A549 (cell line): Measurements from ENCODE around the gene EIF3A.

Source experiments
- JUN ChIP-seq, 2 experiments: fragments of >200 bp; sonication (Bioruptor Twin); formaldehyde crosslinking; IDR thresholded peaks; 2 replicates in 1 of 2; 3 replicates in 1 of 2; pipeline ENCODE4 v1.6.1; 2016 to 2017
- PHF8 ChIP-seq: fragments of 200-600 bp; sonication (generic); IDR thresholded peaks from 2 replicates; pipeline ENCODE4 v1.6.1; 2016; ENCODE audit warnings: low read depth, mild to moderate bottlenecking, antibody characterized with exemption, moderate library complexity, borderline replicate concordance
- POLR2A ChIP-seq: IDR thresholded peaks from 2 replicates; pipeline ENCODE4 v1.6.1; 2012; ENCODE audit warnings: mild to moderate bottlenecking, low read length
- TF ChIP-seq, protein P1 (sequence below): fragments of >200 bp; sonication (Bioruptor Twin); formaldehyde crosslinking; IDR thresholded peaks from 3 replicates; pipeline ENCODE4 v1.5.1; 2016
- TF ChIP-seq, protein P2 (sequence below): fragments of >200 bp; sonication (Bioruptor Twin); formaldehyde crosslinking; IDR thresholded peaks from 2 replicates; pipeline ENCODE4 v1.6.1; 2016
- TF ChIP-seq, protein P3 (sequence below): fragments of 250-450 bp; sonication (Bioruptor Pico); IDR thresholded peaks from 2 replicates; pipeline ENCODE4 v1.5.0; 2021; ENCODE audit warnings: mild to moderate bottlenecking, moderate library complexity, borderline replicate concordance

DNA sequence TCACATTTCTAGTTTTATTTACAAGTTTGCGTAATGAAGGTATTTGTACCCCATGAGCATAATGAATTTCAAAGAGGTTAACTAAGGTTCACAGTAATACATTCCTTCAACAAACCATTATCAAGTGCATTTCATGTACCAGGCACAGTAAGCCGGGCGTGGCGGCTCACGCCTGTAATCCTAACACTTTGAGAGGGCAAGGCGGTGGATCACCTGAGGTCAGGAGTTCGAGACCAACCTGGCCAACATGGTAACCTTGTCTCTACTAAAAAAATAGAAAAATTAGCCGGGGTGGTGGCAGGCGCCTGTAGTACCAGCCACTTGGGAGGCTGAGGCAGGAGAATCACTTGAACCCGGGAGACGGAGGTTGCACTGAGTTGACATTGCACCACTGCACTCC lies 4.3 kb upstream of the EIF3A start:
- TF ChIP-seq, protein P1, sequence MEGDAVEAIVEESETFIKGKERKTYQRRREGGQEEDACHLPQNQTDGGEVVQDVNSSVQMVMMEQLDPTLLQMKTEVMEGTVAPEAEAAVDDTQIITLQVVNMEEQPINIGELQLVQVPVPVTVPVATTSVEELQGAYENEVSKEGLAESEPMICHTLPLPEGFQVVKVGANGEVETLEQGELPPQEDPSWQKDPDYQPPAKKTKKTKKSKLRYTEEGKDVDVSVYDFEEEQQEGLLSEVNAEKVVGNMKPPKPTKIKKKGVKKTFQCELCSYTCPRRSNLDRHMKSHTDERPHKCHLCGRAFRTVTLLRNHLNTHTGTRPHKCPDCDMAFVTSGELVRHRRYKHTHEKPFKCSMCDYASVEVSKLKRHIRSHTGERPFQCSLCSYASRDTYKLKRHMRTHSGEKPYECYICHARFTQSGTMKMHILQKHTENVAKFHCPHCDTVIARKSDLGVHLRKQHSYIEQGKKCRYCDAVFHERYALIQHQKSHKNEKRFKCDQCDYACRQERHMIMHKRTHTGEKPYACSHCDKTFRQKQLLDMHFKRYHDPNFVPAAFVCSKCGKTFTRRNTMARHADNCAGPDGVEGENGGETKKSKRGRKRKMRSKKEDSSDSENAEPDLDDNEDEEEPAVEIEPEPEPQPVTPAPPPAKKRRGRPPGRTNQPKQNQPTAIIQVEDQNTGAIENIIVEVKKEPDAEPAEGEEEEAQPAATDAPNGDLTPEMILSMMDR = no peak
- TF ChIP-seq JUN (IDR thresholded peaks at IDR 0.05) (no peak), POLR2A (no peak), PHF8 (no peak)
- TF ChIP-seq, protein P2, sequence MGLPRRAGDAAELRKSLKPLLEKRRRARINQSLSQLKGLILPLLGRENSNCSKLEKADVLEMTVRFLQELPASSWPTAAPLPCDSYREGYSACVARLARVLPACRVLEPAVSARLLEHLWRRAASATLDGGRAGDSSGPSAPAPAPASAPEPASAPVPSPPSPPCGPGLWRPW = no peak
- TF ChIP-seq, protein P3, sequence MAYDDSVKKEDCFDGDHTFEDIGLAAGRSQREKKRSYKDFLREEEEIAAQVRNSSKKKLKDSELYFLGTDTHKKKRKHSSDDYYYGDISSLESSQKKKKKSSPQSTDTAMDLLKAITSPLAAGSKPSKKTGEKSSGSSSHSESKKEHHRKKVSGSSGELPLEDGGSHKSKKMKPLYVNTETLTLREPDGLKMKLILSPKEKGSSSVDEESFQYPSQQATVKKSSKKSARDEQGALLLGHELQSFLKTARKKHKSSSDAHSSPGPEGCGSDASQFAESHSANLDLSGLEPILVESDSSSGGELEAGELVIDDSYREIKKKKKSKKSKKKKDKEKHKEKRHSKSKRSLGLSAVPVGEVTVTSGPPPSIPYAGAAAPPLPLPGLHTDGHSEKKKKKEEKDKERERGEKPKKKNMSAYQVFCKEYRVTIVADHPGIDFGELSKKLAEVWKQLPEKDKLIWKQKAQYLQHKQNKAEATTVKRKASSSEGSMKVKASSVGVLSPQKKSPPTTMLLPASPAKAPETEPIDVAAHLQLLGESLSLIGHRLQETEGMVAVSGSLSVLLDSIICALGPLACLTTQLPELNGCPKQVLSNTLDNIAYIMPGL (CRISPR knock-in tag) = no peak
